HG03565 (cell line): Measurements from ENCODE around the gene CNN3.
A peak's percentile ranks its signal among the peaks of the same experiment; 100 is the strongest.

Experiments used
- ATAC-seq: cut with Tn5 transposase; IDR thresholded peaks from one replicate; pipeline ENCODE4 v1.9.1; 2021; ENCODE audit warnings: mild to moderate bottlenecking, moderate library complexity; ENCODE audit not compliant: unreplicated experiment

The CNN3 gene

DNA sequence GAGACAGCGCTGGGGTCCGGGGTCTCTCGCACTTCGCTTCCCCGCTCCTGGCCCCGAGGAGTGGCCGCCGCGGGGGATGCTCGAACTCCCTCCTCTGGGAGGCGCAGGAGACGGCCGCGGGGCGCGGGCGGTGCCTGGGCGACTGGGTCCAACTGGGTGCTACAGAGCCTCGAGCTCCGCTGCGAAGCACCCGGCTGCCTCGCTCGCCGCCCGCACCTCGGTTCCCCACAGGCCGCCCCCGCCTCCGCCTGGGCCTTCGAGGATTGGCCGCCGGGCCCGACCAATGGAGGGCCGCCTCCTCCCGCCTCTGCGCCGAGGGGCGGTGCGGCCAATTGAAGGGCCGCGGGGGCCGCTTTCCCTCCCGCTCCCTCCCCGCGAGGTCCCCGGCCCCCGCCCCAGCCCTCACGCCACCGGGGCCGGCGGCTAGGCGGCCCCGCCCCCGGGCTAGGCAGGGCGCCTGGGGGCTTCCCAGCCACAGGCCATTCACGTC lies at the start of gene CNN3:
CNN3 (minus strand) TSS at position 196 of the 490 bp plus-strand sequence. CDS start 216 bp downstream, outside the sequence.
- ATAC-seq, result peak; percentile 72

DNA sequence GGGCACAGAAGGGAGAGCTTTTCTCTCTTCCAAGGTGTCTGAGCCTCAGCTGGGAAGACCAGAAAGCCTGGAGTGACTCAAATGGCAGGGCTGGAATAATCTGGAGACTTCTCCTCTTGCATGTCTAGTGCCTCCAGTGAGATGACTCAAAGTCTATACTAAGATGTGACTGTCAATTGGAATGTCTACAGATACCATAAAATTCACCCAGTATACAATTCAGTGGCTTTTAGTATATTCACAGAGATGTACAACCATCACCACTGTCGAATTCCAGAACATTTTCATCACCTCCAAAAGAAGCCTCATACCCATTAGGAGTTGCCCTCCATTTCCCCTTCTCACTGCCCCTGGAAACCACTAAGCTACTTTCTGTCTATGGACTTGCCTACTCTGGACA lies 47.9 kb upstream of the CNN3 start:
- ATAC-seq, result no peak

DNA sequence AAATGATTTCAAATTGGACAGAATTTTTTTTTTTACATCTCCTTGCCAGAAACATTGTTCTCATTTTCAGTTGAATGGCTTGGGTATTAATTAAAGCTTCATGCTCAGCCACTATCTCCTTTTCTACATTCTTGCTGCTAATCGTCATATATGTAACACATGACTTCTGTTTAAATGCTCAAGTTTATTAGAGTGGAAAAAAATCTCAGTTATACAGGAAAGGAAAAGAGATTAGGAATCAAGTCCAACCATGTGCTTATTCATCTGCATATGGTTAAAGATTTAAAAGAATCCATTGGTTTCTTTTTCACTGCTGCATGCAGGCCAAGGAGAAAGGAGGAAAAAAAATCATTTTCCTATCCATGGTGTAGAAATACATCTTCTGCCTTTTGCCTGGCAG lies 47.3 kb upstream of the CNN3 start:
- ATAC-seq, result no peak

DNA sequence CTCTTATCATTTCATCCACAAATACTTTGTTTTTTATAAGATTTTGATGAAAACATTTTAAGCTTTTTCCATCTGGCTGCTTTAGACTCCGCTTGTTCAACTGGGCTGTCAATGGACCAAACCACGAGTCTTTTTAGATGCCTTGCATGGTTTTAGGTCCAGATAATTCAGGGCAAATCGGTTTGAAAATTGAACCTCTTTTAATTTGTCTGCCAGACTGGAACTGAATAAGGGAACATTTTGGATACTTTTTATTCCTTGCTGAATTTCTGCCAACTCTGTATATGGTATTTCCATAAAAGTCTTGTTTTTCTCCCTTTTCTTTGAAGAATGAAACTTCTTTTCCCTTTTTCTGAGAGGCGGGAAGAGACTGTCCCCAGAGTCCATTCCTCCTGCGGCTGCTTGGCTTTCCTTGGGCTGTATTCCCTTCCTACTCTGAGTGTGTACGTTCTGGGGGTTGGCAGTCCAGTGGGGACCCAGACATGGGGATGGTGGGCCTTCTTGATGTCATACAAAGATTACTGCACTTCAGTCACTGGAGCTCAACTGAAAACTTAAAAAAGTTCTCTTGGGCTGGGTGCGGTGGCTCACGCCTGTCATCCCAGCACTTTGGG lies 46.5 kb upstream of the CNN3 start:
- no peak for ATAC-seq

DNA sequence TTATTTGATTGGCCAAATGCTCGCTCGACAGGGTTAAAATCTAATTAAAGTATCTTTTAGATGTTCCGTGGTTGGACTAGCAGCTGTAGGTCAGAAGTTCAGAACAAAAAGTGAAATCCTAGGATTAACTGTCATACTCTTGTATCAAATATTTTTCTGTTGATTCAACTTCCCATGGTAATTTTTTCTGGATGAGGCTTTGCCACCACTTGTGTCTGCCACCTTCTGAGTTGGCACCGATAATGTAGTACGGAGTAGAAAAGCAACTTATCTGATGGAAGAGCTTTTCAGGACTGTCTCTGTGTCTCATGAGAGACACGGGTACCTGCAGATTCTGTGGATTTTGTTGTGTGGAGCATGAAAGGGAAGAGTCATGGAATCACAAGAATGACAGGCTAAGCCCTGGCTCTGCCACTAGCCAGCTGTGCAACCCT lies 44.6 kb upstream of the CNN3 start:
- ATAC-seq, result no peak

DNA sequence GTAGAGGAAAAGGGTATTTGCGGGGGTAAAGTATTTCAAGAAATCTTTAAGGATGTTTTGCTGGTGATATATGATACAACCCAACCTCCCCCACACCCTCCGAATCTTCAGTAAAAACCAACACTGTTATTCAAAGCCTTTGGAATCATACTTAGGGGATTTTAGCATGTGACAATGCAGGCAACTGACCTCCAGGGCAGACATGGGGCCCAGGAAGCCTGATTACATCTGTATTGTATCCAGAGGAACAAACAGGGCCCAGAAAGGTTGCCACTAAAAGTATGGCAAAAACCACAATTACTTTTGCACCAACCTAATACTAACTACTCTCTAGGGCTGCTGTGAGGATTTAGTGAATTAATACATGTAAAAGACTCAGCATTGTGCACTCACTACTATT lies 43.9 kb upstream of the CNN3 start:
- no peak for ATAC-seq

DNA sequence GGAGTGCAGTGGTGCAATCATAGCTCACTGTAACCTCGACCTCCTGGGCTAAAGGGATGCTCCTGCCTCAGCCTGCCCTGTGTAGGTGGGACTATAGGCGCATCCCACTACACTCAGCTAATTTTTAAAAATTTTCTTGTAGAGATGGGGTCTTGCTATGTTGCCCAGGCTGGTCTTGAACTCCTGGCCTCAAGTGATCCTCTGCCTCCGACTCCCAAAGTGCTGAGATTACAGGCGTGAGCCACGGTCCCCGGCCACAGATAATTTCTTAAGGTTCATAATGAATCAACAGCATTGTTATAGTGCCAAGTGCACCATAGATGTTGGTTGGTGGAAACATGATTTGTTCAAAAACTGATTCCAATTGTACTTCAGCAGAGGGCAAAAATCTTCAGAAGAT lies 42.2 kb upstream of the CNN3 start:
- ATAC-seq, result no peak

DNA sequence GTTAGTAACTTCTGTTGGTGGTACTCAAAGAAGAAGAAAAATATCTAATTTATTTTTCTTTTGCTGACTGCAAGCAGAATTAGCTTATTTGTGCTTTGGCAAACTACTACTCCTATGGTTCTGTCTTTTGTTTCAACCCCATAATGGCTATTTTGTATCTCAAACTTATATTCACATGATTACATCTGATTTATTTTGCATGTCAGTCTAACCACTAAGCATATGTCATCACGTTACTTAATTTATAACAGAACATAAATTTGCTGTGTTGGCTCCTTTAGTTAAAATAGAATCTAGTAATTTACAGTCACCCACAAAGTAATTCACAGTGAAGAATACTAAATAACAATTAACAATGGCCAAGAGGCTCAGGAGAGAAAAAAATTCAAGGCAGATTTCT lies 39.1 kb upstream of the CNN3 start:
- no peak for ATAC-seq

DNA sequence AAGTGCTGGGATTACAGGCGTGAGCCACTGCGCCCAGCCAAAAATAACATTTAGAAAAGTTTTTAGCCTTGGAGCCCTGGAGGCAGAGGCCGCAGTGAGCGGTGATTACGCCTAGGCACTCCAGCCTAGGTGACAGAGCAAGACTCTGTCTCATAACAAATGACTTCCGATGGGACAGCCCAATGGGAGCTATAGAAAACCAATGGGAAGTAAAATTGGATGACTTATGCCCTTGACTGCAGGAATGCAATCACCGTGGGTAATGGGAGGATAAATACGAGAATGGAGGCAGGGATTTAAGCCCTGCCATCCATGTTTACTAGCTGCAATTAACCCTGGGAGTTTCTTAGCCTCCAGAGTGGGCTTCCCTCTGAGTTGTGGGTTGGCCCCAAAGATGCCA lies 37.0 kb upstream of the CNN3 start:
- ATAC-seq, result no peak

DNA sequence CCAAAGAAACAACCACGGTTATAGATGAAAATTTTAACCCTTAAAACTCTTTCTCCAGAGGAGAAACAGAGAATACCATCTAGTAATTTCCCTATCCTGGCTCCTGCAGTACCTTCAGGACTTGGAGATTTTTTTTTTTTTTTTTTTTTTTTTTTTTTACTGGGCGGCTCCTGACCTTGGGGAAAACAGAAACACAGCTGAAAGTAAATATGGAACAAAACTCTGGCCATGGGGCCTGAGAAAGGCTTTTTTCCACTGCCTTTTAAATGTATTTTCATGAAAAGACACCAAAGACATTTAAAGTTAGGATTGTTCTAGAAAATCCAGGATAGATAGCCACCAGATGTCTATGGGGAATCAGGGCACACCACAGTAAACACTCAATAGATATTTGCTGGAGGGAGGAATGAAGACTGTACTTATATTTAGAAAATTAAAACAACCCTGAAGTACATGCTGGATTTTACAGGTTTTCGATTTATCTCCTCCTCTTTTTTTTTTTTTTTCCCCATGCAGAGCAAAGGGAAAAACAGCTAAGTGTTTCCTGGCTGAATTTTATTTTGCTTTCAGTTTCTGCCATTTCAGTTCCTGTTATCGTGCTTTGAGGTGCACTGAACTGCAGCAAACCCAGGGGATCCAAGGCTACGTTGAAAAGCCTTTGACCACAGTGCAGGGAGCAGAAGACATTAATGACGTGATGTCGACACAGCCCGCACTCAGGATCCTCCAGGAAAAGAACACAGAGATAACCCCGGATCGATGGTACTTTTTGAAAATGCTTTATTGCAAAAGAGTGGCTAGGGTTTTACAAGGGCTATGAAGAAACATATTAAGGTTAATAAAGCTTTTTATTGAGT lies 35.7 kb upstream of the CNN3 start:
- peak; percentile 97 for ATAC-seq

DNA sequence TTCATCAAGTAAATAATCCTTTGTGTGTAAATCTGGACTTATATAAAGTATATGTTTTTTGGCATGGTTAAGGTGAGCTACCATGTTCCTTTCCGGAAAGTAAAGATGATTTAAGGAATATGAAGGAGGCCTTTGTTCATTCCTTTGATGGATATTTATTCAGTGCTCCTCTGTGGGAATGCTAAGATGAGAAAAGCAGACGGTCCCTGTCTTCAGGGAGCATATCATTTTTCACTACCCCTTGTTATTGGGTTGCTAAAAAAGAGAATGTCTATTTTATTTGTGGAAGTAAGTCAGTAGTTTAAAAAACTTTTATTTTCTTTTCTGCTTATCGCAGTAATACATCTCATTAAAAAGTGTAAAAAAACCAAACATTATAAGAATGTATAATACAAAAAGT lies 35.1 kb upstream of the CNN3 start:
- ATAC-seq, result no peak

DNA sequence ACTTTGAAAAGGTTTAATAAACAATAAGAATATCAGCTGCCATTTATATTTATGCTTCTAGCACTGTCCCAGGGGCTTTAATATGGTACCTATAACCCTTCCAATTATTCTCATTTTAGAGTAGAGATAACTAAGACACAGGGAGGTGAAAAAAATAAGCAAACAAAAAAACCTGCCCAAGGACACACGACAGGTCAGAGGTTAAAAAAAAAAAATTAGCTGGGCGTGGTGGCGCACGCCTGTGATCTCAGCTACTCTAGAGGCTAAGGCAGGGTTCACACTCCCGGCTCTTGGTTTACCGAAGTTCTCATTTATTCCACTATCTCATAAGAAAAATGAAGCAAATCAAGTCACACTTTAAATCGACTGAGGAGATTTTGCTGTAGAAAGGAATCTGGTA lies 34.7 kb upstream of the CNN3 start:
- no peak for ATAC-seq

DNA sequence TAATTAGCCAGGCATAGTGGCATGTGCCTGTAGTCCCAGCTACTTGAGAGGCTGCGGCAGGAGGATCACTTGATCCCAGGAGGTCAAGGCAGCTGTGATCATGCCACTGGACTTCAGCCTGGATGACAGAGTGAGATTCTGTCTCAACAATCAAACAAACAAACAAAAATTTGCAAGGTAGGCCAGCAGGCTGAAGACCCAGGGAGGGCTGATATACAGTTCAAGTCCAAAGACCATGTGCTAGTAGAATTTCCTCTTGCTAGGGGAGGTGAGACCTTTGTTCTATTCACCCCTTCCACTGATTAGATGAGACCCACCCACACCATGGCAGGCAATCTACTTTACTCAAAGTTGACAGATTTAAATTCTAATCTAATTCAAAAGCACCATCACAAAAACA lies 31.2 kb upstream of the CNN3 start:
- no peak for ATAC-seq

DNA sequence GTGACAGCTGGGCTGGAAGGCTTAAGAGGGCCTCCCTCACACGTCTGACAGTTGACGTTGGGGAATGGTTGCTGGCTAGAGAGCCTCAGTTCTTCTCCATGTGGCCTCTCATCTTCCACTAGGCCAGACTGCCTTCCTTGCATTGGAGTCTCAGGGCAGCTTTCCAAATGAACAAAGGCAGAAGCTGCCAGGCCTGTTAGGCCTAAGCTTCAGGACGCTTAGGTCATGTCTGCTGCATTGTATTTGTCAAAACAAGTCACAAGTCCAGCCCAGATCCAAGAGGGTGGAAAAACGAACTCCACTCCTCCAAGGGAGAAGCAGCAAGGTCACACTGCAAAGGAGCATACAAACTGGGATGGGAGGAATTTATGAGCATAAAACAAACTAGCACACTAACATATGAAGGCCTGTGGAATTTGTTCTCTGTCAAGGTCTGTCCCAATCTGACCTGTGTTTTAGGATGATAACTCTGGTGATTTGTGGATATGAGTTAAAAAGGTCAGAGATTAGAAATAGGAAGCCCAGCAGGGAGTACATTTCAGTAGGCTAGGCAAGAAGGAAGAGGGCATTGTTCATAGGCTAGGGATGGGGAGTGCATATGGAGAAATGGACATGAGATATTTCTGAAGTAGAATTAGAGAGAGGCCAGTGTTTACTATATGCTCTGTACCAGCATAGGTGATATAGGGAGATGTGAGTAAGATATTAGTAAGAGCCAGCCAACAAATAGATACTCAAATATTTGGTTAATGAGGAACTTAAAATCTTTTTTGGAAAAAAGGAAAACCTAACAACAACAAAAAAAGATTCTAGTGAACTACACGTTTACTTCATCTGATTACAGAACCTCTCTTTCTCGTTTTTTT lies 29.1 kb upstream of the CNN3 start:
- ATAC-seq, result no peak

DNA sequence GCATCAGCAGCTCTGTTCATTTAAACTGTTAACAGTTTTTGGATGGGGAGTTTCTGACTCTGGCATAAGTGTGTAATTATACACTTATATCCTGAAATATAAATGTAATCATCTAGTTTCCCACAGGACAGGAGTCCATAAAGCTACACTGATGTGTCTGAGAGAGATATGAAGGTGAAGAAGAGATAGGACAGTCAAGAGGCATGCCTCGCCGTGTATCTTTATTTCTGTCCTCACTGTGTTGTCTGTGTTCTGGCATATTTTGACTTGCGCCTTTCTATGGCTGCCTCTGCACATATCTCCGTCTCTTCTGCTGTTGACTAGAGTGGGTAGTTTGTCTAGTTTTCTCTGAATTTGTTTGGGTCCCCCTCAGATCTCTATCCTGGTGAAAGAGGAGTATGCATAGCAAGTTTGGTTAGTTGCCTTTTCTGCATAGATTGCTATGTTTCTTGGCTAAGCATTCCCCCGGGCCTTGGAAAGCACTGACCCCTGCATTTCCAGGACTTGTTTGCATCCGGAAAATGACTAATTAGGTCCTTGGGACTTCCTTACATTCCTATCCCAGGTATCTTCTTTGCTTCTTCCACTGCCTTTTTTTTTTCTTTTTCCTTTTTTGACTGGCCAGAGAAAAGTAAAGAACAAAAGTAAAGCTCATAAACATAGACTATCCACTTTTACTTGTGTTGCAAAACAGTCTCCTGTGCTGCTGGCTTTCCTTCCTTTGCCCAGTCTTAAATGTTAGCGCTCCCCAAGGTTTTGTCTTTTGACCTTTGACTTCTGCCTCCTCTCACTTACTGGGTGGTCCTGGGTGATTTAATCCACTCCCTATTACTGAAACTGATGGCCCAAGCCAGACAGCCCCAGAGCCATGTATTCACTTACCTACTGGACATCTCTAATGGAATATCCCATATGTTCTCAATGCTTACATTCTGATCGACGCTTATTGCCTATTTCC lies 27.6 kb upstream of the CNN3 start:
- ATAC-seq, result no peak

DNA sequence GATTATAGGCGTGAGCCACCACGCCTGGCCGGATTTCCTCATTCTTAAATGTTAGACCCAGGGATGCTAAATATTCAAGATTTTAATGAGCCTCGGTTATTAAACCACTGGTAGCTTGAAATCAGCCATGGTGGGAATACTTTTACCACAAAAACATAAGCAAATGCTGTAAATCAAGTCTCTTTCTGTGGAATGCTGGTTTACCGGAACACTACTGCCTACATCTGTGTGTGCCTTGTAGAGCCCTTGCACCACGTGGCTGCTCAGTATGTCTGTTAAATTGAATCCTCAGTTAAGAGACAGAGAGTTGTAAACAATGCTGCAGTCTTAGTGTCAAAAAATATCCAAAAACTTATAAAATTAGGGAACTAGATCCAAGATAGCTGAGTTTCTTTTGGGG lies 26.8 kb upstream of the CNN3 start:
- ATAC-seq, result no peak

DNA sequence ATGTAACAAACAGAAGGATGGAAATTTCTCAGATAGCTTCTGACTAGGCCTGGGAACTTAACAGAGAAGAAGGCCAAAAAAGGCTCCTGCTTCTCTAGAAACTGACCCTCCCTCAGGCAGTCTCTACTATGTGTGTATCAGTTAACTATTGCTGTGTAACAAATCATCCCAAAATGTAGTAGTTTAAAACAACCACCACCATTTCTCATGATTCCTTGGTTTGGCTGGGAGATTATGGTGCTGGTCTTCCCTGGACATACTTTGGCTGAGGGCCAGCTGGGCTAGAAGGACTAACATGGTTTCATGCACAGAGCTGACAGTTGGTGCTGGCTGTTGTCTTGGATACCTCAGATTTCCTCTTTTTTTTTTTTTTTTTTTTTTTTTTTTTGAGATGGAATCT lies 26.2 kb upstream of the CNN3 start:
- no peak for ATAC-seq

DNA sequence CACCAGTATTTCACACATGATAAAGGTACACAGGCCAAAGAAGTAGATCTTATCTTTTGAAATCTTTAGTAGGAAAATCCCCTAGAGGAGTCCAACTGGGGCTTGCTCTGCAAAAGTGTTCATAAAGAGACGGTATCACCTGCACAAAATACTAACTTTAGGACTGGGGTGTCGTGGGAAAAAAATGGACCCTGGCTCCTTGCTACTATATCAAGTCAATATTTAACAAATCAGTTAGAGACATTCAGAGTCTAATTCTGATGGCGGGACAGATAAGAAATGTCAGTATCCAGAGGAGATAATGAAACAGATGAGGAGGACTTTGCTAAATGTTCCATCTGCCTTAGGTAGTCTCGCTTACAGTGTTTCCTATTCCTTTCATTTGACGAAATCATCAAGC lies 25.6 kb upstream of the CNN3 start:
- ATAC-seq, result no peak

DNA sequence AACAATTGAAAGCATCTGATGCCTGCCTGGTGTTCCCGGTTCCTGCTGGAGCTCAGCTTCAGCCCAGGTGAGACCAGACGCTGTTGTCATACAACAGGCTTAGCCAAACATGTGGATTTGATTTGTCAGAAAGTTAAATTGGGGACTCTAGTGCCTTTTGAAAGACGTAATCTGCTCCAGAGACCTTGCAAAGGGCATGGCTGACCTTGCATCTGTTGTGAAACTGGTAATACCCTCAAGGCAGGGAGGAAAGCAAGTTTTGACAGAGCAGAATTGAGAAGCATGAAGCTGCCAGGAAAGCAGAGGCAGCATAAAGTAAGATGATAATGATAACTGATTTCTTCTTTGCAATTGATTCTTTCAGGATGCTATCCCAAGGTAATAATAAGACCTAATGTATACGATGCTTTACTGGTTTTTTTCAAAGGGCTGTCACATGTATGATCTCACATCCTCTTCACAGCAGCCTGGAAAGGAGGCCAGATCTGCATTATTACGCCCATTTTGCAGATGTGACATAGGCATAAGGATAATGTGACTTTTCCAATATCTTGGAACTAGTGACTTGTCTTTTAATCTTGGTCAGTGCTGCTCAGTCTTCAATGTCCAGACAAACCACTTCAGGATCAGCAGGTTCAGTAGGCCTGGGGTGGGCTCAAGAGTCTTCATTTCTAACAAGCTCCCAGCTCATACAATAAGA lies 24.7 kb upstream of the CNN3 start:
- ATAC-seq, result no peak

DNA sequence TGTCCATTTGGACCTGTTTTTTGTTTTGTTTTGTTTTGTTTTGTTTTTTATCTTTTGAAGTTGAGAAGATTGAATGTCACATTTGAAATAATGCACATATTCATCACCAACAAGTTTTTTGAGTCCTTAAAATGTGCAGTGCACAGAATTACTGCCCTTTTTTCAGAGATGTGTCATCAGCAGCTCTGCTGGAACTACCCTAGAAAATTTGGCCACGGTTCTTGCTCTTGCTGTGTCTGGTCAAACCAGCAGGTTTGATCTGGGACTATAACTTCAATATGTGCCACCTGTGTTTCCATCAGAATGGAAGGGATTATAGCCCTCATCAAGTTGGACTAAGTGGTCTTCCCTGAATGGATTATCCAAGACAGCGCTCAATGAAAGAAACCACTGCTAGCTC lies 24.1 kb upstream of the CNN3 start:
- no peak for ATAC-seq
